HepG2 (cell line): ENCODE data around the gene PTPN14. TPM values are rescaled to one million over a fixed set of nuclear protein-coding genes. Genes with fewer than 3 reads are reported as not detected.

ENCODE experiments used
- ATAC-seq: fragments of 200-7000 bp; cut with Tn5 transposase; 3 replicates; pipeline ENCODE4 v1.9.1; 2020; ENCODE audit warnings: mild to moderate bottlenecking, moderate library complexity
- BruUV-seq: library from RNA; stranded (reverse); fragments of 400-500 nt; replicated peaks from 2 replicates; lab custom pipeline; 2021; lab: Mats Ljungman, UMichigan
- CTCF ChIA-PET: fragments of 300-600 bp; formaldehyde crosslinking; extraction: SDS; loops from one replicate; lab custom pipeline; 2021; ENCODE audit warnings: low total read pairs, inconsistent platforms, low intra/inter-chr PET ratio; lab: Yijun Ruan, JAX
- POLR2A ChIA-PET: fragments of 350-600 bp; sonication (Branson Sonifier 250); formaldehyde crosslinking; loops from one replicate; lab custom pipeline; 2020; ENCODE audit warnings: antibody characterized with exemption, inconsistent platforms; lab: Yijun Ruan, JAX
- DNase-seq: peaks from one replicate; pipeline ENCODE4 v3.0.0-alpha.2; 2015; ENCODE audit warnings: low spot score
- FAIRE-seq: peaks from 3 replicates; lab custom pipeline; 2011; peaks lifted over from hg19 to GRCh38; lab: Jason Lieb, UNC
- H2AFZ ChIP-seq: one replicate; pipeline ENCODE4 v1.6.1; 2011; ENCODE audit warnings: low read length, inconsistent platforms
- H3K27ac ChIP-seq: fragments of 300-600 bp; 3 replicates; pipeline ENCODE4 v1.8.0; 2011; ENCODE audit warnings: mixed run types, mild to moderate bottlenecking, mixed read lengths, low read length, inconsistent platforms; ENCODE audit not compliant: insufficient read depth; ENCODE audit errors: extremely low read length
- H3K27me3 ChIP-seq, 2 experiments: fragments of 200-600 bp in 1 of 2; 2 replicates in 1 of 2; 3 replicates in 1 of 2; pipeline versions ENCODE4 v1.6.0 to v1.8.0; 2011; ENCODE audit warnings: low read length in 2 of 2, mild to moderate bottlenecking in 2 of 2, moderate library complexity in 2 of 2, inconsistent platforms in 1 of 2; ENCODE audit not compliant: insufficient read depth in 2 of 2, control insufficient read depth in 1 of 2
- H3K36me3 ChIP-seq, 2 experiments: fragments of 200-600 bp in 1 of 2; replicated peaks in 1 of 2; 2 replicates in 1 of 2; 3 replicates in 1 of 2; pipeline versions ENCODE4 v1.5.1 to v1.8.0; 2011; ENCODE audit warnings: low read length in 2 of 2, inconsistent platforms in 1 of 2; ENCODE audit not compliant: insufficient read depth in 2 of 2, control insufficient read depth in 1 of 2
- H3K4me1 ChIP-seq: 2 replicates; pipeline ENCODE4 v1.5.1; 2012; ENCODE audit warnings: low read length, inconsistent platforms; ENCODE audit not compliant: insufficient read depth
- H3K4me2 ChIP-seq: 2 replicates; pipeline ENCODE4 v1.6.0; 2011; ENCODE audit warnings: low read depth, low read length, inconsistent platforms
- H3K4me3 ChIP-seq, 3 experiments: fragments of 200-600 bp in 1 of 3; sonication (generic), shearing (Covaris generic) in 1 of 3; replicated peaks in 1 of 3; 2 replicates each; pipeline ENCODE4 v1.5.1; 2011 to 2016; ENCODE audit warnings: low read length in 3 of 3, inconsistent platforms in 2 of 3, low read depth in 2 of 3, mild to moderate bottlenecking in 2 of 3, control low read depth in 1 of 3, mixed read lengths in 1 of 3; ENCODE audit not compliant: insufficient read depth in 1 of 3
- H3K79me2 ChIP-seq: one replicate; pipeline ENCODE4 v1.6.1; 2011; ENCODE audit warnings: low read length, inconsistent platforms; ENCODE audit not compliant: insufficient read depth
- H3K9ac ChIP-seq: 2 replicates; pipeline ENCODE4 v1.6.0; 2011; ENCODE audit warnings: mild to moderate bottlenecking, low read depth, low read length, inconsistent platforms; ENCODE audit not compliant: insufficient read depth
- H3K9me3 ChIP-seq: 2 replicates; pipeline ENCODE4 v1.5.1; 2012; ENCODE audit warnings: mild to moderate bottlenecking, low read length
- H4K20me1 ChIP-seq: 2 replicates; pipeline ENCODE4 v1.6.0; 2011; ENCODE audit warnings: inconsistent platforms, mild to moderate bottlenecking, low read length, moderate library complexity; ENCODE audit not compliant: insufficient read depth
- JUND ChIP-seq: sonication (generic); formaldehyde crosslinking; IDR thresholded peaks from 2 replicates; pipeline ENCODE4 v1.8.0; 2022; ENCODE audit warnings: mild to moderate bottlenecking, missing genetic modification reagents
- LCORL ChIP-seq, 2 experiments: fragments of 450-650 bp in 1 of 2; sonication (generic) in 1 of 2; formaldehyde crosslinking in 1 of 2; IDR thresholded peaks; 2 replicates each; pipeline versions ENCODE4 v1.5.0 to v1.6.1; 2017 to 2020; ENCODE audit warnings: antibody characterized with exemption in 1 of 2, missing genetic modification reagents in 1 of 2
- MIER2 ChIP-seq: IDR thresholded peaks from 2 replicates; pipeline ENCODE4 v1.6.1; 2016; ENCODE audit warnings: missing biosample characterization, missing genetic modification reagents
- RBFOX2 ChIP-seq: fragments of 200-400 bp; formaldehyde crosslinking; IDR thresholded peaks from 2 replicates; pipeline ENCODE4 v1.6.1; 2017; ENCODE audit warnings: low read depth, mild to moderate bottlenecking, low read length
- SNRNP70 ChIP-seq: fragments of 200-400 bp; formaldehyde crosslinking; IDR thresholded peaks from 2 replicates; pipeline ENCODE4 v1.6.1; 2017; ENCODE audit warnings: mild to moderate bottlenecking, low read depth, low read length, moderate library complexity
- ZFP37 ChIP-seq: sonication (generic); formaldehyde crosslinking; IDR thresholded peaks from 2 replicates; pipeline ENCODE4 v1.4.0; 2020; ENCODE audit warnings: missing genetic modification reagents, borderline replicate concordance
- ZKSCAN1 ChIP-seq: fragments of 150-350 bp; IDR thresholded peaks from 2 replicates; pipeline ENCODE4 v1.6.1; 2014; ENCODE audit warnings: low read length
- ZNF496 ChIP-seq: sonication (generic); formaldehyde crosslinking; IDR thresholded peaks from 2 replicates; pipeline ENCODE4 v1.8.1; 2023; ENCODE audit warnings: mild to moderate bottlenecking, moderate library complexity, missing genetic modification reagents; ENCODE audit not compliant: insufficient replicate concordance
- ZNF761 ChIP-seq: sonication (generic); formaldehyde crosslinking; conservative IDR thresholded peaks from 2 replicates; pipeline ENCODE4 v1.4.0; 2020; ENCODE audit warnings: mild to moderate bottlenecking, missing genetic modification reagents
- WGBS: methylation state at CpG from one replicate; pipeline ENCODE4 v1.1.6; 2017; ENCODE audit warnings: low lambda C conversion rate; 5-methylcytosine and 5-hydroxymethylcytosine counted together
- in situ Hi-C: cut with HindIII; loops from 2 replicates; pipeline ENCODE4 v1.10.0; 2017; ENCODE audit warnings: low pct_unique_long_range_greater_than_20kb; ENCODE audit not compliant: extremely low pct_ligation_motif_present
- intact Hi-C: fragments of 100-400 bp; cut with micrococcal nuclease; formaldehyde crosslinking; loops from one replicate; pipeline ENCODE4 v1.10.0; 2022; ENCODE audit not compliant: unreplicated experiment
- polyA plus RNA-seq, 8 experiments: library from polyadenylated mRNA; depleted of rRNA in 3 of 8; stranded (reverse) in 7 of 8; unstranded in 1 of 8; fragments of >200 nt; fragmentation: Illumina TruSeq in 4 of 8; extraction: Trizol in 4 of 8; gene quantifications; 2 replicates each; pipeline versions ENCODE4 v1.2.1 to v1.2.3, GENCODE V29; 2011 to 2016; ENCODE audit warnings: low read depth in 4 of 8, missing spikeins in 1 of 8, mixed read lengths in 1 of 8; ENCODE audit not compliant: insufficient read depth in 1 of 8
- total RNA-seq, 5 experiments: library from RNA; depleted of rRNA; stranded (reverse); fragments of >200 nt; fragmentation: Illumina TruSeq; extraction: Trizol; gene quantifications; 2 replicates each; pipeline ENCODE4 v1.2.3, GENCODE V29; 2016; ENCODE audit warnings: low read depth in 1 of 5
- TF ChIP-seq, protein P1 (sequence below): sonication (generic); formaldehyde crosslinking; IDR thresholded peaks from 2 replicates; pipeline ENCODE4 v1.5.1; 2020; ENCODE audit warnings: missing genetic modification reagents, mild to moderate bottlenecking, borderline replicate concordance
- TF ChIP-seq, protein P2 (sequence below): IDR thresholded peaks from 2 replicates; pipeline ENCODE4 v1.6.1; 2016; ENCODE audit warnings: missing compliant biosample characterization, missing genetic modification reagents, borderline replicate concordance
- TF ChIP-seq, protein P3 (sequence below), 2 experiments: sonication (generic) in 1 of 2; formaldehyde crosslinking in 1 of 2; IDR thresholded peaks; 2 replicates each; pipeline versions ENCODE4 v1.4.0 to v1.6.1; 2016 to 2020; ENCODE audit warnings: borderline replicate concordance in 1 of 2, low read depth in 1 of 2, mild to moderate bottlenecking in 1 of 2, missing genetic modification reagents in 1 of 2

The PTPN14 gene
- total and polyA plus RNA-seq, 2 of the 13 experiments (the other 11 are each of a cell fraction or from before 2014, with no cell fraction given): 3.9 to 4.7 TPM

DNA sequence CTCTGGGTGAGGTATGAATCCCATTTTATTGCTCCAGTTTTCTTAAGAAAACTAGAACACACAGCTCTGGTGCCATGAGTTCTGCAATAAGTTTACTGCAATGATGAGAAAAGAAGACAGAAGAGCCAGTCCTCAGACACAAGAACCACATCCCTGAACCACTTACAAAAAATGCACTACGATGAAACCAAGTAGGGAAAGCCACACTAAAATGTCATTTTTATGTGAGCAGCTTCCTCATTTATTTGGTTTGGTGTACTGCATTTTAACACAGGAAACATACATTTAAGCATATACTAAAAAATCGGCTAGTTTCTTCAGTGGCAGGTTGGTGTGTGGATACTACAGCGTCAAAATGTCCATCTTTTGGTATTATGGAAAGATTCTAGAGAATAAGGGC is 95.9 kb downstream of the PTPN14 start (continued):
- no peak for TF ChIP-seq SNRNP70
- TF ChIP-seq MIER2 (CRISPR knock-in tag): no peak
- TF ChIP-seq, all 625 proteins: peak for 0

DNA sequence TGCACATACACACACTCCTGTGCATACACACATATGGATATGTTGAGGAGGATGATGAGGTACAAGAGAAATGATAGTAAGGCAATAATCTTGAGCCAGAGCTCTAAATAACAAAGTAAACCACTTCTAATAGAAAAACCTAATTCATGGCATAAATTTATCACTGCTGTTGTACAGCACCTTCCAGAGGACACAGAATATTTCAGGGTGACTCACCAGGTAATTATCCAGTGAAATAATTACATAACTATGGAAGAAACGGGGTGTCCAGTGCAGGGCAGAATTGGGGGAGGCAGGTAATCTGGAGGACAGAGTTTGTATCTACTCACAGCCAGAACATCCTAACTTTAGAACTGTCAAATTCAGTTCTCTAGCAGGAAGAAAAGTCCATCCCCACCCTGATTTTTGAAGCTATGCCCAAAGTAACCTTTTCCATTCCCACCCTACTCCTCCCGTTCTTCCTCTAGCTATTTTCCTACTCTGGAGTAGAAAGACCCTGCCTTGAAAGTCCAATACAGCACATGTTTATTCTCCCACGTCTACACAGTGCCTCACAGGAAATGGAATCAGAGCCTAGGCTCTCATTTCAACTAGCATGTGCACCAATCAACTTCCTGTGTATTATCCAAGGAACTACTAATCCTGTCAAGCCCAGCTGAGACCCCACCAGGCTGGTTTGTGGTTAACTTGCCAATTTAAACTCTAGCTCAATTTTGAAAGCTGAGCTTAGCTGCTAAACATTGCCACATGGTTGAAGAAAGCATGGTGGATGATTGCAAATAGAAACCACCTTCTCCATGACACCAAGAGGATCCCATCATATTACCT is 96.6 kb downstream of the PTPN14 start:
- ChIA-PET CTCF (no interaction called here), POLR2A (no interaction called here)
- FAIRE-seq (no peak), DNase-seq (no peak), ATAC-seq (no peak)
- Histone ChIP-seq H3K4me2 (no peak overlapping the region), H3K27ac (no peak overlapping the region), H3K4me3 (no peak overlapping the region), H3K36me3 (0 out of 5 replicates have a peak, but pooled peaks cover 0 to 2% of the 10 kb centered on the region in 2 experiments), H3K79me2 (no peaks in the 10 kb centered on the region), H3K27me3 (no peaks in the 10 kb centered on the region), H3K9ac (no peak overlapping the region), H3K9me3 (no peaks in the 10 kb centered on the region), H3K4me1 (peaks cover 2% of the 10 kb centered on the region; the same call in 1 of the 2 replicates), H2AFZ (no peak overlapping the region), H4K20me1 (no peaks in the 10 kb centered on the region)
- BruUV-seq: no TSS peak
- 85% methylated on average over 3 of the region's 3 CpGs for WGBS
- TF ChIP-seq ZNF496 (CRISPR knock-in tag): no peak
- no peak for TF ChIP-seq ZNF761 (CRISPR knock-in tag)
- no peak for TF ChIP-seq LCORL (IDR thresholded peaks at IDR 0.05)
- TF ChIP-seq LCORL (CRISPR knock-in tag; IDR thresholded peaks at IDR 0.05): no peak
- no peak for TF ChIP-seq ZKSCAN1
- TF ChIP-seq JUND (CRISPR knock-in tag): no peak
- TF ChIP-seq, protein P1, sequence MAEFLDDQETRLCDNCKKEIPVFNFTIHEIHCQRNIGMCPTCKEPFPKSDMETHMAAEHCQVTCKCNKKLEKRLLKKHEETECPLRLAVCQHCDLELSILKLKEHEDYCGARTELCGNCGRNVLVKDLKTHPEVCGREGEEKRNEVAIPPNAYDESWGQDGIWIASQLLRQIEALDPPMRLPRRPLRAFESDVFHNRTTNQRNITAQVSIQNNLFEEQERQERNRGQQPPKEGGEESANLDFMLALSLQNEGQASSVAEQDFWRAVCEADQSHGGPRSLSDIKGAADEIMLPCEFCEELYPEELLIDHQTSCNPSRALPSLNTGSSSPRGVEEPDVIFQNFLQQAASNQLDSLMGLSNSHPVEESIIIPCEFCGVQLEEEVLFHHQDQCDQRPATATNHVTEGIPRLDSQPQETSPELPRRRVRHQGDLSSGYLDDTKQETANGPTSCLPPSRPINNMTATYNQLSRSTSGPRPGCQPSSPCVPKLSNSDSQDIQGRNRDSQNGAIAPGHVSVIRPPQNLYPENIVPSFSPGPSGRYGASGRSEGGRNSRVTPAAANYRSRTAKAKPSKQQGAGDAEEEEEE (CRISPR knock-in tag): no peak
- TF ChIP-seq, protein P2, sequence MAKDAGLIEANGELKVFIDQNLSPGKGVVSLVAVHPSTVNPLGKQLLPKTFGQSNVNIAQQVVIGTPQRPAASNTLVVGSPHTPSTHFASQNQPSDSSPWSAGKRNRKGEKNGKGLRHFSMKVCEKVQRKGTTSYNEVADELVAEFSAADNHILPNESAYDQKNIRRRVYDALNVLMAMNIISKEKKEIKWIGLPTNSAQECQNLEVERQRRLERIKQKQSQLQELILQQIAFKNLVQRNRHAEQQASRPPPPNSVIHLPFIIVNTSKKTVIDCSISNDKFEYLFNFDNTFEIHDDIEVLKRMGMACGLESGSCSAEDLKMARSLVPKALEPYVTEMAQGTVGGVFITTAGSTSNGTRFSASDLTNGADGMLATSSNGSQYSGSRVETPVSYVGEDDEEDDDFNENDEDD: no peak
- no peak for TF ChIP-seq ZFP37 (CRISPR knock-in tag)
- TF ChIP-seq, protein P3, sequence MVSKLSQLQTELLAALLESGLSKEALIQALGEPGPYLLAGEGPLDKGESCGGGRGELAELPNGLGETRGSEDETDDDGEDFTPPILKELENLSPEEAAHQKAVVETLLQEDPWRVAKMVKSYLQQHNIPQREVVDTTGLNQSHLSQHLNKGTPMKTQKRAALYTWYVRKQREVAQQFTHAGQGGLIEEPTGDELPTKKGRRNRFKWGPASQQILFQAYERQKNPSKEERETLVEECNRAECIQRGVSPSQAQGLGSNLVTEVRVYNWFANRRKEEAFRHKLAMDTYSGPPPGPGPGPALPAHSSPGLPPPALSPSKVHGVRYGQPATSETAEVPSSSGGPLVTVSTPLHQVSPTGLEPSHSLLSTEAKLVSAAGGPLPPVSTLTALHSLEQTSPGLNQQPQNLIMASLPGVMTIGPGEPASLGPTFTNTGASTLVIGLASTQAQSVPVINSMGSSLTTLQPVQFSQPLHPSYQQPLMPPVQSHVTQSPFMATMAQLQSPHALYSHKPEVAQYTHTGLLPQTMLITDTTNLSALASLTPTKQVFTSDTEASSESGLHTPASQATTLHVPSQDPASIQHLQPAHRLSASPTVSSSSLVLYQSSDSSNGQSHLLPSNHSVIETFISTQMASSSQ (IDR thresholded peaks at IDR 0.05; ENCODE audit: low read depth): no peak
- TF ChIP-seq, protein P3 (CRISPR knock-in tag; IDR thresholded peaks at IDR 0.05; ENCODE audit: borderline replicate concordance): no peak
- TF ChIP-seq RBFOX2: no peak
- in situ Hi-C loops (no loop called here), intact Hi-C loops (no loop called here)
